Upper lobe of left lung (tissue), 6 donors: ENCODE results near the gene EML4. TPM values are rescaled to one million over a fixed set of nuclear protein-coding genes. Genes with fewer than 3 reads are reported as not detected.

Experiments
- ATAC-seq, 2 donors: fragments of 200-7000 bp; cut with Tn5 transposase; one replicate each; pipeline ENCODE4 v1.9.1; 2022; ENCODE audit warnings: mild to moderate bottlenecking in 2 of 2, moderate library complexity in 2 of 2; ENCODE audit not compliant: low FRiP score in 2 of 2
- DNase-seq, 2 donors: peaks; one replicate each; pipeline ENCODE4 v3.0.0-alpha.2; 2019 to 2020
- H3K27ac ChIP-seq, 4 donors: fragments of 200-600 bp; sonication (generic); one replicate each; pipeline ENCODE4 v1.5.1; 2016 to 2019
- H3K27me3 ChIP-seq, 4 donors: fragments of 200-600 bp; sonication (generic); one replicate each; pipeline ENCODE4 v1.5.1; 2017 to 2019
- H3K36me3 ChIP-seq, 4 donors: fragments of 200-600 bp; sonication (generic); one replicate each; pipeline ENCODE4 v1.5.1; 2016 to 2019
- H3K4me1 ChIP-seq, 4 donors: fragments of 200-600 bp; sonication (generic); one replicate each; pipeline ENCODE4 v1.5.1; 2018 to 2019
- H3K4me3 ChIP-seq, 4 donors: fragments of 200-600 bp; sonication (generic); one replicate each; pipeline ENCODE4 v1.5.1; 2017 to 2019; ENCODE audit warnings: mild to moderate bottlenecking in 2 of 4, moderate library complexity in 1 of 4
- H3K9me3 ChIP-seq, 4 donors: fragments of 200-600 bp; sonication (generic); one replicate each; pipeline ENCODE4 v1.5.1; 2018 to 2019
- EP300 ChIP-seq, 4 donors: sonication (generic); formaldehyde crosslinking; IDR thresholded peaks; one replicate each; pipeline ENCODE4 v1.5.1; 2017; ENCODE audit warnings: antibody characterized with exemption in 4 of 4, control low read depth in 2 of 4
- POLR2A ChIP-seq, 4 donors: fragments of 450-650 bp; IDR thresholded peaks; one replicate each; pipeline ENCODE4 v1.5.1; 2016 to 2017; ENCODE audit warnings: antibody characterized with exemption in 4 of 4, mild to moderate bottlenecking in 2 of 4
- POLR2AphosphoS5 ChIP-seq, 2 donors: sonication (generic); formaldehyde crosslinking; IDR thresholded peaks; one replicate each; pipeline ENCODE4 v1.5.1; 2017; ENCODE audit warnings: antibody characterized with exemption in 2 of 2
- WGBS, 2 donors: methylation state at CpG; one replicate each; pipeline ENCODE4 v1.1.5; 2017 to 2018; 5-methylcytosine and 5-hydroxymethylcytosine counted together
- total RNA-seq, 6 donors: library from RNA; depleted of rRNA in 4 of 6; stranded (reverse); fragments of >200 nt in 4 of 6; gene quantifications; one replicate each; pipeline versions ENCODE4 v1.1.0 to v1.2.1, GENCODE V29; 2016 to 2021
- TF ChIP-seq, protein P1 (sequence below), 6 experiments: fragments of 450-650 bp in 4 of 6; fragments of 200-600 bp in 2 of 6; sonication (generic) in 2 of 6; IDR thresholded peaks; one replicate each; pipeline ENCODE4 v1.5.1; 2016 to 2019; ENCODE audit warnings: antibody characterized with exemption in 6 of 6
- donor health status: DM: no; HTN: no; CAD: no; lungs with moderate emphysema.
- donor health status: DM: no; HTN: yes; CAD: no; lungs with severe emphysema.

Gene EML4
- total RNA-seq, 6 donors from 2014 or later: 42.7 to 96.9 (median 62.0) TPM

GRCh38 chr2:42176992-42177738 is 8.0 kb downstream of the EML4 start:
- TF ChIP-seq POLR2AphosphoS5 (IDR thresholded peaks at IDR 0.05): no peak
- TF ChIP-seq EP300 (IDR thresholded peaks at IDR 0.05): no peak
- TF ChIP-seq POLR2A (IDR thresholded peaks at IDR 0.05): no peak
- TF ChIP-seq, protein P1, sequence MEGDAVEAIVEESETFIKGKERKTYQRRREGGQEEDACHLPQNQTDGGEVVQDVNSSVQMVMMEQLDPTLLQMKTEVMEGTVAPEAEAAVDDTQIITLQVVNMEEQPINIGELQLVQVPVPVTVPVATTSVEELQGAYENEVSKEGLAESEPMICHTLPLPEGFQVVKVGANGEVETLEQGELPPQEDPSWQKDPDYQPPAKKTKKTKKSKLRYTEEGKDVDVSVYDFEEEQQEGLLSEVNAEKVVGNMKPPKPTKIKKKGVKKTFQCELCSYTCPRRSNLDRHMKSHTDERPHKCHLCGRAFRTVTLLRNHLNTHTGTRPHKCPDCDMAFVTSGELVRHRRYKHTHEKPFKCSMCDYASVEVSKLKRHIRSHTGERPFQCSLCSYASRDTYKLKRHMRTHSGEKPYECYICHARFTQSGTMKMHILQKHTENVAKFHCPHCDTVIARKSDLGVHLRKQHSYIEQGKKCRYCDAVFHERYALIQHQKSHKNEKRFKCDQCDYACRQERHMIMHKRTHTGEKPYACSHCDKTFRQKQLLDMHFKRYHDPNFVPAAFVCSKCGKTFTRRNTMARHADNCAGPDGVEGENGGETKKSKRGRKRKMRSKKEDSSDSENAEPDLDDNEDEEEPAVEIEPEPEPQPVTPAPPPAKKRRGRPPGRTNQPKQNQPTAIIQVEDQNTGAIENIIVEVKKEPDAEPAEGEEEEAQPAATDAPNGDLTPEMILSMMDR (IDR thresholded peaks at IDR 0.05): no peak
- DNase-seq: no peak
- WGBS, 2 donors: 95 to 98% methylated on average over 10 of the region's 10 CpGs
- Histone ChIP-seq H3K4me1 (peaks cover 4 to 19% (median 10%) of the 10 kb centered on the region in 4 donors), H3K27me3 (no peaks in the 10 kb centered on the region), H3K4me3 (no peak overlapping the region), H3K9me3 (no peaks in the 10 kb centered on the region), H3K36me3 (no peaks in the 10 kb centered on the region), H3K27ac (no peak overlapping the region)
- no peak for ATAC-seq

DNA sequence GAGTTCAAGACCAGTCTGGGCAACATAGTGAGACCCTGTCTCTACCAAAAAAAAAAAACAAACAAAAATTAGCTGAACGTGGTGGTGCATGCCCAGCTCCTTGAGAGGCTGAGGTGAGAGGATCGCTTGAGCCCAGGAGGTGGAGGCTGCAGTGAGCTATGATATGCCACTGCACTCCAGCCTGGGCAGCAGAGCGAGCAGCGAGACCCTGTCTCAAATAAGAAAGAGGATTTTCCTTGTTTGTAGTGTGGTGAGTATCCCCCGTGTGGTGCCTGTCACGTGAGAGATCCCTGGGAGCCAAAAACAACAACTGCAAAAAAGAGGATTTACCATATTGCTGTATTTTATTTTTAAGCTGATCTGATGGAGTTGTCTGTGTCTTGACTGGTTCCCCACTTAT is 9.2 kb downstream of the EML4 start:
- no peak for TF ChIP-seq POLR2A (IDR thresholded peaks at IDR 0.05)
- no peak for TF ChIP-seq POLR2AphosphoS5 (IDR thresholded peaks at IDR 0.05)
- no peak for TF ChIP-seq EP300 (IDR thresholded peaks at IDR 0.05)
- TF ChIP-seq, protein P1 (IDR thresholded peaks at IDR 0.05): no peak
- H3K36me3 ChIP-seq: no peaks in the 10 kb centered on the region
- 96% methylated on average over 6 of the region's 6 CpGs for WGBS, 2 donors
- no peaks in the 10 kb centered on the region for H3K27me3 ChIP-seq
- no peak overlapping the region for H3K4me3 ChIP-seq
- DNase-seq (no peak), ATAC-seq (no peak)
- peaks cover 11 to 22% (median 15%) of the 10 kb centered on the region in 4 donors for H3K4me1 ChIP-seq
- no peak overlapping the region for H3K27ac ChIP-seq
- H3K9me3 ChIP-seq: no peaks in the 10 kb centered on the region

GRCh38 chr2:42180300-42180699 is 11.1 kb downstream of the EML4 start:
- H3K9me3 ChIP-seq: no peaks in the 10 kb centered on the region
- H3K27me3 ChIP-seq: no peaks in the 10 kb centered on the region
- ATAC-seq (no peak), DNase-seq (no peak)
- no peak overlapping the region for H3K4me3 ChIP-seq
- peaks cover 11 to 24% (median 12%) of the 10 kb centered on the region in 4 donors for H3K4me1 ChIP-seq
- H3K27ac ChIP-seq: no peak overlapping the region
- no peaks in the 10 kb centered on the region for H3K36me3 ChIP-seq
- no peak for TF ChIP-seq POLR2A (IDR thresholded peaks at IDR 0.05)

GRCh38 chr2:42182654-42183308 is 13.6 kb downstream of the EML4 start:
- ATAC-seq: no peak
- H3K27ac ChIP-seq: no peak overlapping the region
- no peak overlapping the region for H3K4me3 ChIP-seq
- TF ChIP-seq, protein P1 (IDR thresholded peaks at IDR 0.05): no peak
- no peak for TF ChIP-seq POLR2A (IDR thresholded peaks at IDR 0.05)
- no peak for TF ChIP-seq POLR2AphosphoS5 (IDR thresholded peaks at IDR 0.05)
- no peak for TF ChIP-seq EP300 (IDR thresholded peaks at IDR 0.05)
- no peaks in the 10 kb centered on the region for H3K27me3 ChIP-seq
- no peaks in the 10 kb centered on the region for H3K36me3 ChIP-seq
- H3K9me3 ChIP-seq: no peaks in the 10 kb centered on the region
- DNase-seq: no peak
- peaks cover 11 to 27% (median 16%) of the 10 kb centered on the region in 4 donors for H3K4me1 ChIP-seq
- 74 to 77% methylated on average over 2 of the region's 2 CpGs for WGBS, 2 donors

- TF ChIP-seq POLR2AphosphoS5 (IDR thresholded peaks at IDR 0.05): no peak
- Histone ChIP-seq H3K4me3 (no peak overlapping the region), H3K36me3 (no peaks in the 10 kb centered on the region), H3K9me3 (no peaks in the 10 kb centered on the region), H3K27ac (no peak overlapping the region), H3K27me3 (no peaks in the 10 kb centered on the region), H3K4me1 (peaks cover 11 to 27% (median 16%) of the 10 kb centered on the region in 4 donors)
- DNase-seq: no peak
- 36 to 71% methylated on average over 1 of the region's 1 CpG for WGBS, 2 donors
- ATAC-seq: no peak
Observed at GRCh38 chr2:42183775-42184174, 14.6 kb downstream of the EML4 start.
